HG03139 (cell line): ENCODE data around the gene CHAD.

ENCODE experiments used
- ATAC-seq: cut with Tn5 transposase; IDR thresholded peaks from one replicate; pipeline ENCODE4 v1.9.1; 2021; ENCODE audit not compliant: unreplicated experiment

CHAD gene, protein sequence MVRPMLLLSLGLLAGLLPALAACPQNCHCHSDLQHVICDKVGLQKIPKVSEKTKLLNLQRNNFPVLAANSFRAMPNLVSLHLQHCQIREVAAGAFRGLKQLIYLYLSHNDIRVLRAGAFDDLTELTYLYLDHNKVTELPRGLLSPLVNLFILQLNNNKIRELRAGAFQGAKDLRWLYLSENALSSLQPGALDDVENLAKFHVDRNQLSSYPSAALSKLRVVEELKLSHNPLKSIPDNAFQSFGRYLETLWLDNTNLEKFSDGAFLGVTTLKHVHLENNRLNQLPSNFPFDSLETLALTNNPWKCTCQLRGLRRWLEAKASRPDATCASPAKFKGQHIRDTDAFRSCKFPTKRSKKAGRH

DNA sequence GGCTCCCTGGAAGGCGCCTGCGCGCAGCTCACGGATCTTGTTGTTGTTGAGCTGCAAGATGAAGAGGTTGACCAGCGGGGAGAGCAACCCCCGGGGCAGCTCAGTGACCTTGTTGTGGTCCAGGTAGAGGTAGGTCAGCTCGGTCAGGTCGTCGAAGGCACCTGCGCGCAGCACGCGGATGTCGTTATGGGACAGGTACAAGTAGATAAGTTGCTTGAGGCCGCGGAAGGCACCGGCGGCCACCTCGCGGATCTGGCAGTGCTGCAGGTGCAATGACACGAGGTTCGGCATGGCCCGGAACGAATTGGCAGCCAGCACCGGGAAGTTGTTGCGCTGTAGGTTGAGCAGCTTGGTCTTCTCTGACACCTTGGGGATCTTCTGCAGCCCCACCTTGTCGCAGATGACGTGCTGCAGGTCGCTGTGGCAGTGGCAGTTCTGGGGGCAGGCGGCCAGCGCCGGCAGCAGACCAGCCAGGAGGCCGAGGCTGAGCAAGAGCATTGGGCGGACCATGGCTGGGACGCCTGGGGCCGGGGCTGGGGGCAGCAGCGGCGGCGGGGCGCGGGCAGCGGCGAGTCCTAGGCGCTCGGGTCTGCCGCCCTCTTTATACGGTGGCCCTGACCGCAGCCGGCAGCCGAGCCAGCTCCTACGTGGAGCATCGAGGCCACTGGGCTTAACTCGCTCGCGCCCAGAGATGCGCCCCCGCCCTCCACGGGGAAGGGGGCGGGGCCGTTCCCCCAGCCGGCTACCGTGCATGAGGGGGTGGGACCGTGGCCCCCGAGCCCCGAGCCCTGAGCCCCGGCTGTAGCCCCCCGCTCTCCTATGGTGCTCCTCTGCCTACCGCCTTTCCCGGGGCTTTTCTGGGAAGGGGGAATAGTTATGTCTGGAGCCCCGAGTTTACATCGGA, at the start of gene CHAD:
Gene CHAD (minus strand): TSS at position 577 of the 904 bp plus-strand sequence. CDS start 67 bp downstream, at position 510.
- ATAC-seq, result no peak

DNA sequence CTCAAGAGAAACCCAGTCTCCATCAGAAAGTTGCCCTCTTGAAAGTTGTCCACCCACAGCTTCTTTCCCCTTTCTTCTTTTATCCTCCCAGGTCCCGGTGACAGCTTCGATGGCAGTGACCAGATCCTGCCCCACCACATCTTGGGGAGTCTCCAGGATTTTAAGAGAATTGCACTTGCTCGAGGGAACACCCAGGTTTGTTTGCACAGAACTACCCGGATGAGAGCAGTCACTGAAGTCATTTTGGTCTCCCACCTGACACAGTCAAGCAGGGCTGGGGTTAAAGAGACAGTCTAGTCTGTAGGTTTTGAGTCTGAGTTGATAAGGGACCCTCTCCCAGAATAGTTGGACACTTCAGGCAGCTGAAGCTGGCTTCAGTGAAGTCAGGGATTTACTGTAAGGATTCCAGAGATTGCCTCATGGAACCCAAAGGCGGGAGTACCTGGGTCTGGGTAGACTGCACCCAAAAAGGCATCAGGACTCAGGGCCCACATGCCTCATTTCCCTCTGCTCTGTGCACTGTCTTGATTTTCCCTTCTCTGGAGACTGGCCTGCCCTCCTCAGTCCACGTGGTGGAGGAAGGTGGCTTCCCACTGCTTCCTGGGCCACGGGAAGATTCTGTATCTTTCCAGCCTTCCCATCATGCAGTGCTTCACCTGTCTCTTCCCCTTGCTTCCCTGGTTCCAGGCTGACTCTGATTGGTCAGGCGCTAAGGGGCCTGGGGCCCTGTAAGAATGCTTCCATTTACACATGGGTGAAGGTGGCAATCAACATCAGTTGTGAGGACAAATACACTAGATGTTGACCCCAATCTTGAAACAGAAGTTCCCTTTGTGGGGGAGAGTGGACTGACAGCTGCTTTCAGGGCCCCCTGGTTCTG, 49.1 kb upstream of the CHAD start:
- ATAC-seq, result no peak

DNA sequence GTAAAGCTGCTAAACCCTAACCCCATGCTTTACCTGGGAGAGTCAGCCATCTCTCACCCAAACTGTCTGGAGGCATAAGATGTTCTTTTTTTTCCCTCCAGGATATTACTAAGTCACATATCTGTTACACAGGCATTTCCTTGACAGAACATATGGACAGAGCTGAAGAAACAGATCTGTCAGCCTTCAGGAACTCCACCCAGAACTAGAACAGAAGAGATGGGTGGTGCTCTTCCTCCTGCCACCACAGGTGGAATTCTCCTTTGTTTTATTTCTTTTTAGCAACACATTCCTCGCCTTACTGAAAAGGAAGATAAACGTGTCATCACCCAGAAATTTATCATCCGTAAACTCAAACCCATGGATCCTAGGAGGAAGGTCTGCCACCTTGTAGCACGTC, 48.3 kb upstream of the CHAD start:
- ATAC-seq, result no peak

DNA sequence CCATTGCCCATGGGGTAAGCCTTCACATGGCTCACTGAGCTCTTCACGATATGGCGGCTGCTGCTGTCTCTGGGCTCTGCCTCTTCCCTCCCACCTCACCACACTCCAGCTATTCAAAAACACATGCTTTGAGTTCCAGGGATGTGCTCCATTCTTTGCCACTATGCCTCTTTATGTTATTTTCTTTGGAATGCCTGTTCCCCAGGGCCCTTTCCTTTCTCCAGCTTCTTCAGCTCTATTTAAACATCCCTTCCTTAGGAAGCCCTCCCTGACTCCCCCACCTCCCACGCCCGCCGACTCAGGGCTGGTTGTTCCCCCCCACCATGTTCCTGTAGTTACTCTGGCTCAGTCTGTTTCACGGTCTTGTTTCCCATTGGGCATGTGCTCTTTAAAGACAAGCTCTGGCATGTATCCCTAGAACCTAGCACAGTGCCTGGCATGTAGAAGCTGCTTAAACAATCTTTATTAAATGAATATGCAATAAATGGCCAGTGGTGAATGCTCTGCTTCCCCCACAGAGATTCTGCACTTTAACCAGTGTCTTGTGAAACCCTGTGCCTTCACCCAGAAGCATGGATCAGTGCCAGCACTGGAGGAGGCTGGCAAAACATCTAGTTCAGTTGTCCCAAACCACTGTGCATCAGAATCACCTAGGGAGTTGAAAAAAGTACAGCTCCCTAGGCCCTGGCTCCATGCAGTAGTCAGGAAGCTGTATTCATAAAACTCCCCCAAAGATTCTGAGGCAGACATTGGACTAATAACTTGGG, 46.4 kb upstream of the CHAD start:
- no peak for ATAC-seq

DNA sequence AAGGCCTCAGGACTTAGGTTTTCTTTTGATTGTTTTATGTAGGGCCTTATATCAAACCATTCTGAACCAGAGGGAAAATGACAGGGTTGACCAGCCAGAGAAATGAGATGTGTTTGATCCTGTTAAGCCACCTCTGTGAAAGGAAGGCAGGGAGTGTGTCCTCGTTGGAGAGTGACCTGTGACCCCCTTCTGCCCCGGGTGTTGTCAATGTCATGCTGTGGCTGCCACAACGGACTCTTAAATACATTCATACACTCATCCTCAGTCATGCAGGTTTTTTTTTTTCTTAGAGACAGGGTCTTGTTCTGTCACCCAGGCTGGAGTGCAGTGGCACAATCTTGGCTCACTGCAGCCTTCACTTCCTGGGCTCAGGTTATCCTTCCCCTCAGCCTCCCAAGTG, 45.7 kb upstream of the CHAD start:
- no peak for ATAC-seq

DNA sequence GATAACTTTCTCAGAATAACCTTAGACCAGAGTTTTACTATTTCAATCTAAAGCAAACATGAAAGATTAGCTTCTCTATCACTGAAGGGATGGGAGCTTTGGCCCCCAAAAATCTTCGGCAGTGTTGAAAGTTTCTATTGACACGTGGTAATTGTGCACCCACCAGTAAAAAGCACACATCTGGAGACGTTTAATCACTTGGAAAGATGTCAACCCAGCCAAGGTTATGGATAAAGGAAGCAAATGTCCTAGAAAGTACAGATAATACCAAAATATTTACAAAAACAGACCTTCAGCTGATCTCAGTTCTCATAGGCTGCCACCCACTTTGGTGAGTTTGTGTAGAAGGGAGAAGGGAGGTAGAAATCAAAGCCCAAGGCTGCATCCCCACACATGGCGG, 44.8 kb upstream of the CHAD start:
- no peak for ATAC-seq

DNA sequence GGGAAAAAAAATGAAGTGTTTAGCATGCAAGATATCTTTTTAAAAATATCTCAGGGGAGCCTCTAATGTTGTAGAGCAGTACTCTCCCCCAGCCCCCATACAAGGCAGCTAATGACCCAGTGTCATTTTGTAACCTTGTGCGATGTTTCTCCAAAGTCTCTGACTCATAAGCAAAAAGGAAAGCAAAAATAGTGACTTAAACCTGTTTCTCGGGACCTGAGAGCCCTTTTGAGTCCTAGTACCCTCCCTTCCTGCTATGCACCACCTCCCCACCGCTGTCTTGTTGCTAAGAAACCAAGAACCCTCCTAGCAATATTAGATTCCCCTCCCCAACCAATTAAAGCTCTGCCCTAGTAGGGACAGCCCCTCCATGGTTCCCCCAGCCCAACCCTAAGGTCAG, 42.4 kb upstream of the CHAD start:
- peak; percentile 75 for ATAC-seq

DNA sequence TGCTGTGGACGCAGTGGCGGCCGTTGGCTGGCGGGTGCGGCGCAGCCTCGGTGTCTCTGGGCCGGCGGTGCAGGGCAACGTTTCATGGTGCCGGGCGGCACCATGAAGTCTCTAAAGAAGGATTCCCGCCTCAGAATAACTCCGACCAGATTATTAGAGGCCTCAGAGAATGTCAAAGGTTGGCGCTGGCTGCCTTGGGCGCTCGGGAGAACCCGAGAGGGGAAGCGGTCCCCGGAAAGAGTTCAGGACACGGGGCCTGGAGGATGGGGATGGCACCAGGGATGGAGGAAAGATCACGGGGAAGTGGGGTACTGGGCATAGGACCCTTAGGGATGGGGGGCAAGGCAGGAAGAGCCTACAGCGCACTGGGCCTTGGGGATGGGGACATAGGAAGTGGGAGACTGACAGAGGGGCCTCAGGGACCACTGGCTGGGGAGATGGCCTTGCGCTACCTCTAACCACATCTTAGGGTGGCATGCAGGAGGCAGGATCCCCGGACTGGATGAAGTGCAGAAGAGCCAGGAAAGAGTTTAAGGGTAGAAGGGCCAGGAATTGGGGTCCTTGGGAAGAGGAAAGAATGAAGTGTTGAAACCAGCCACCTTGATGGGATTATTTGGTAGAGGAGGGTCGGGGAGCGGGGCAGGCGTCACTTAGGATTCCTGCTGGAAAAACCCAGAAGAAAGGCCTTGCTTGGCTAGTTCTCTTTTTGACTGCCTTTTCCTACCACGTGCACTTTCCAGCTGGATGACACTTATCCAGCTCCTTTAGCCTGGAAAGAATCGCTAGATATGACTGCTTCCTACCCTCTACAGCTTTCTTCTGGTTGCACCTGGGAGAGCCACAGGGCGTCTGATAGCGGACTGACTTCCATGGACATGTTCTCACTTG, 40.1 kb upstream of the CHAD start:
- no peak for ATAC-seq

DNA sequence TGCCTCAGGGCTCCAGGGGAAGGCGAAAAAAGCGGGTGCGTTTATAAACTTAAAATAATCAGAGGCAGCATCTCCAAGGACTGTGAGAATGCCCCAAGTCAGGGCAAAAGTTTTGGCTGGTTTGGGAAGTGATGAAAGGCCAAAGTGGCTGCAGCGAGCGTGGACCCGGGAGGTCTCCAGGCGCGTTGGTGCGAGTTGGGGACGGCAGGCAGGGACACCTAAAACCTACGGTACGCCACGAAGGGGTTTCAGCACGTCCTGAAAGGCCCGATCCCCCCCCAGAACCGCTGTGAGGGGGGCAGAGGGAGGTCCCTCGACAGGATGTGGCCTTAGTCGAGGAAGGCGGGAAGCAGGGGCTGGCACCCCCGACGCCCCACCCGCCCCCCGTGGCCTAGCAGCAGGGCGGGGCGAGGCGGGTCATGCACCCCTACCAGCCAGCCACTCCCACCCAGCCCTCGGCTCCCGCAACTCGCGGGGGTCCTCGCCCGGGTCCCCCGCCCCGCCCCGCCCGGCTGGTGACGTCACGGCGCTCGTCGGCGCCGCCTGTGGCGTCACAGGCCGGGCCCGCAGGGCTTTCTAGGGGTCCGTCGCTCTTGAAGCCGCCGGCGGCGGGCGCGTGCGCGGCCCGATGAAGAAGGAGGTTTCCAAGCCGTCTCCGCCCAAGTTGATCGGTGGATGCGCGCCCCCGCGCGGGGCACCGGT, 39.3 kb upstream of the CHAD start, which contains the start of gene MYCBPAP:
Gene MYCBPAP (plus strand): TSS at position 569 of the 702 bp plus-strand sequence. CDS start 236 bp downstream, outside the sequence.
- no peak for ATAC-seq

DNA sequence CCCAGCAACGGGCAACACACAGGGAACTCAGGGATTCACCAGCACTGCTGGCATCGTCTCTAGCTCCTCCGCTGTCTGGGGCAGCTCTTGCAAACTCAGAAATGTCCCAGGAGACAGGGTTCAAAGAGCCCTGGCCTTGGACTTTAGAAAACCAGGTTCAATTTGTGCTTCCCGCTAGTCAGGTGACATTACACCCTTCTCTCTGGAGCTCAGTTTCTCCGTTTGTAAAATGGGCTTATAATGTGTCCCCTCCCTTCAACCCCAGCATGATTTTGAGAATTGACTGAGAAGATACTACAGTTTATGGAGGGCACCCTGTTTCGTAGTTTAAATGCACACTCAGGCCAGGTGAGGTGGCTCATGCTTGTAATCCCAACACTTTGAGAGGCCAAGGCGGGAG, 37.6 kb upstream of the CHAD start:
- ATAC-seq, result no peak

DNA sequence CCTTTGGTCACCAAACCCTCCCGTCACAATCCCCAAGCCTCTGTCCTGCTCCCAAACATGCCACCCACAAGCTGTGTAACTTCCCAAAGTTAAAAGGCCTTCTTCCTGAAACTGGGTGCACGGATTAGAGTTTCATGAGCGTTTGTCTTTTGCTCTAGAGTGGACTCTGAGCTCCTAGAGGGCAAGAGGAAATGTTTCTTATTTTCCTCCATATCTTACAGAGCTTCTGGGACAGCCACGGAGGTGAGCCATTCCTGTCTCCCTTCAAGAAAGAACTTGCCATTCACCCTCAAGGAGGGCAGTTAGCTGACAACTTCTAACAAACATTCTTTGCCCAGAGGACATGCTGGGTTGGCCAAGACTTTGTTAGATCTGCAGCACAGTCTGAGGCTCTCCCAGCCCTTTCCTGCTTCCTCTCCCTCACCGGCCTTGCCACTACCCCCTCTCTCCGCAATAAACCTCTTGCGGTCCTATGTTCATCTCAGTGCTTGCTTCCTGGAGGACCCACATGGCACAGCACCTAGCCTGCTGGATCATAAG, 37.0 kb upstream of the CHAD start:
- no peak for ATAC-seq

DNA sequence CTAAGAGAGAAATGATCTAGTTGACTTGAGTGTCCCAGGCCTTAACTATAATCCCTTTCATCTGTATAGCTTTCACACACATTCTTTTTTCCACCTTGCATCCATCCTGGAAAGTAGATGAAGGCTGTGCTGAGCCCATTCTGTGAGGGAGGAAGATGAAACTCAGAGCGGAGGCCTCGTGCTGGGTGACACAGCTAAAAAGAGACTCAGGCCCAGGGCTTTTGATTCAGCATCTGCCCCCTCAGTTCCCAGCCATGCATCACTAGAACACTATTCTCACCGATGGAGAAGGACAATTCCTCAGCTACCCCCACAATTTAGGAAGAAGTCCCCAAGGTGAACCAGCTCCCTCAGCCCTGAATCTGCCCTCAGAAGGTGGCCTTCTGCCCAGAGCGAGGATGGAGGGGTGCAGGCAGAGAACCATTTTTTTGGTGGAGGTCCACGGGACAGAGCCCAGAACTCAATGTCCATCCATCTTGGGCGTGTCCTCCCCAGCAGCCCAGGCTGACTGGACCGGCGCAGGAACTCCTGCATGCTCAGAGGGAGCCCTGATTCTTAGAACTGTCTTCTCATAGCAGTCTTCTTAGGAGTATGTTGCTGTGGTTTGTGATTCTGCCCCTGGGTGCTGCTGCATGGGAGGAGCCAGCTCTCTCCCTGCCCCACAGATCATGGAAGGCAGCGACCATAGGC, 33.8 kb upstream of the CHAD start:
- ATAC-seq, result no peak

DNA sequence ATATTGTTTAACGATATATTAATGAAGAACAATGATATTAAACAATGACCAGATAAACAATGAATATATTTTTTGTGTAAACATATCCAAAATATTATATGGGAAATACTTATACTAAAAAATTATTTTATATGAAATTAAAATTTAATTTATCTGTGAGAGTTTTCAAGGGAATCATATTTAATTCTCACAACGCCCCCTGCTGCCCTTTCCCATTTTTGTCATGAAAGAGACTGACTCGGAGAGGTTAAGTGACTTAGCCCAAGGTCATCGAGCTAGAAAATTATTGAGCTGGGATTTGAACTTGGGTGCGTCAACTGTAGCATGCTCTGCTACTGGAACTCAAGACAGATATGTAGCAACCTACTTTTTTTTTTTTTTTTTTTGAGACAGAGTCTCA, 32.4 kb upstream of the CHAD start:
- no peak for ATAC-seq

DNA sequence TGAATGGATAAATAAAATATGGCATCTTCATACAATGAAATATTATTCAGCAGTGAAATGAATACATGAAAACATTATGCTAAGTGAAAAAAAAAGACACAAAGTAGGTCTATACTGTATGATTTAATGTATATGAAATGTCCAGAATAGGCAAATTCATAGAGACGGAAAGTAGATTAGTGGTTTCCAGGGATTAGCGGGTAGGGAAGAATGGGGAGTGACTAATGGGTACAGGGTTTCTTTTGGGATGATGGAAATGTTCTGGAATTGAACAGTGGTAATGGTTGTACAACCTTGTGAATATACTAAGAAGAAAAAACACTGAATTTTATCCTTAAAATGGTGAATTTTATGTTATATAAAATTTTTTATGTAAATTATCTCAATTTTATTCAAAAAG, 31.0 kb upstream of the CHAD start:
- no peak for ATAC-seq

DNA sequence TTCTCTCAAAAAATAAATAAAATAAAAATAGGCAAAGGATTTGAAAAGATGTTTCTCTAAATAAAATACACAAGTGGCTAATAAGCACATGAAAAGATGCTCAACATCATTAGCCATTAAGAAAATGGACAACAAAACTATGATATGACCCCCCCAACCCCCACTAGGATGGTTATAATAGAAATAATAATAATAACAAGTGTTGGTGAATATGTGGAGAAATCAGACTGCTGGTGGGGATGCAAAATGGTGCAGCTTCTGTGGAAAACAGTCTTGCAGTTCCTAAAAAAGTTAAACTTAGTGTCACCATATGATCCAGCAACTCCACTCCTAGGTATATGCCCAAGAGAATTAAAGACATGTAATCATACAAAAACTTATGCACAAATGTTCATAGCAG, 30.6 kb upstream of the CHAD start:
- ATAC-seq, result no peak

DNA sequence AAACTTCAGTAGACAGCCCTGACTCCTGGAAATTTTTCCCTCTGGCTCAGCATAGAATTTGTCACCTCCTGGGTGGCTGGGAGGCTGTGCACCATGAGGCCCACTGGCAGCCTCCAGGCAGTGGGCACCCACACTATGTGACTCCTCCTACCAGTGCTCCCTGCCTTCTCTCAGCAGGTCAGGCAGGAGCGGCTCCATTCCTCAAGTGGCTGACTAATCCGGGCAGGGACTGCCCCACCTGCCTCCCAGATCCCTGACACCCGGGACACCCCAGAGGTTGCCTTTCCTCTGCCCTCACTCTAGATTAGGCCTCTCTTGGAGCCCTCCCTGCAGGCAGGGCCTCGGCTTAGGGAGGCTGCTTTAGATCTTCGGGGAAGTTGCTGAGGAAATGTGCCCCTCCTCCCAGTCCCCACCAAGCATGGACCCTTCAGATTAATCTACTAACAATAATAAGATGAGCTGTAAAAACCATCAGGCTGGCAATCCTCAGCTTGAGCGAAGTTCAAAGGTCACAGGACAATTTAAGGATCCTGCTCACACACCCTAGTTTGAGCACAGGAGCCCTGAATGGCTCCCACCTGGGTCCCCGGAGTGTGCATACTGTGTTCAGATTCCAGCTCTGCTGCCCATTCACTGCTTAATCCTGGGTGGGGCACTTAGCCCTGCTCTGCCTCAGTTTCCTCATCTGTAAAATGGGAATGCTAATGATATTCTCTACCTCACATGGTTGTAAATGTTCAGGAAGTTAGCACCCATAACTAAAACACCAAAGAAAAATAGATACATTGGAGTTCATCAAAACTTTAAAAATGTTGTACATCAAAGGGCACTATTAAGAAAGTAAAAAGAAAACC, 29.6 kb upstream of the CHAD start:
- ATAC-seq, result no peak

DNA sequence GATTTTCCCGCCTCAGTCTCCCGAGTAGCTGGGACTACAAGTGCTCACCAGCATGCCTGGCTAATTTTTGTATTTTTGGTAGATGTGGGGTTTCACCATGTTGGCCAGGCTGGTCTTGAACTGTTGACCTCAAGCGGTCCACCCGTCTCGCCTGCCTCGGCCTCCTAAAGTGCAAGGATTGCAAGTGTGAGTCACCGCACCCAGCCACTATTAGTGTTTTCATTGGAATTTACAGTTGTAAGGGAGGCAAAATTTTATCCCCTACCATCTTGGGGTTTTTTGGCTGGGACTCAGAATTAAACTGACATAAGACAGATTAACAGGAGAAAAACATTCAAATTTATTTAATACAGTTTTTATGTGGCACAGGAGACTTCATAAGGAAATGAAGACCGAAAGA, 27.2 kb upstream of the CHAD start:
- no peak for ATAC-seq
